ENCODE measurements around the gene UBE2Q2.

DNA sequence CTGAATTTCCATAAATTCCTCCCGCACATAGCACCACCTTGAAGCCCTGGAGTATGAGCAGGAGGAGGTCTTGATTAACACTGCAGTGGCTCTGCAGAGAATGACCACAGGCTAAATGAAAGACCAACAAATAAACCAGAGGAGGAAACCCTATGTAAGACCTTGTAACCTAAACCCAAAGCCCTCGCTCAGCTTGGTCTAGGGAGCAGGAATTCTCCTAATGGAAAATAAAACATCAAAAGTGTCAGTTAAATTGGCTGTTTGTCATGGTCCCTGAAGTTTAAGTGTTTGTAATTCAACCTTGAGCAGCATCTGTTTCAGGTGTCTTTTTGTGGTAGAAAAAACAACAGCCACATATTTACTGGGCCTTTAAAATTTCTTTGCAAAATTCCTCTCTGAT lies 9.2 kb upstream of the UBE2Q2 start:
- TF ChIP-seq, protein P1, sequence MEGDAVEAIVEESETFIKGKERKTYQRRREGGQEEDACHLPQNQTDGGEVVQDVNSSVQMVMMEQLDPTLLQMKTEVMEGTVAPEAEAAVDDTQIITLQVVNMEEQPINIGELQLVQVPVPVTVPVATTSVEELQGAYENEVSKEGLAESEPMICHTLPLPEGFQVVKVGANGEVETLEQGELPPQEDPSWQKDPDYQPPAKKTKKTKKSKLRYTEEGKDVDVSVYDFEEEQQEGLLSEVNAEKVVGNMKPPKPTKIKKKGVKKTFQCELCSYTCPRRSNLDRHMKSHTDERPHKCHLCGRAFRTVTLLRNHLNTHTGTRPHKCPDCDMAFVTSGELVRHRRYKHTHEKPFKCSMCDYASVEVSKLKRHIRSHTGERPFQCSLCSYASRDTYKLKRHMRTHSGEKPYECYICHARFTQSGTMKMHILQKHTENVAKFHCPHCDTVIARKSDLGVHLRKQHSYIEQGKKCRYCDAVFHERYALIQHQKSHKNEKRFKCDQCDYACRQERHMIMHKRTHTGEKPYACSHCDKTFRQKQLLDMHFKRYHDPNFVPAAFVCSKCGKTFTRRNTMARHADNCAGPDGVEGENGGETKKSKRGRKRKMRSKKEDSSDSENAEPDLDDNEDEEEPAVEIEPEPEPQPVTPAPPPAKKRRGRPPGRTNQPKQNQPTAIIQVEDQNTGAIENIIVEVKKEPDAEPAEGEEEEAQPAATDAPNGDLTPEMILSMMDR (IDR thresholded peaks at IDR 0.05): no peak
- TF ChIP-seq POLR2A (IDR thresholded peaks at IDR 0.05): no peak
